GM12865 (cell line): Measurements from ENCODE around the gene SLC15A3.
"Not testable (repeated sequence)": the region's sequence is repeated elsewhere in the genome, so short reads cannot be mapped to it uniquely, and the experiment has no call there.

Experiments used
- DNase-seq: peaks from one replicate; pipeline ENCODE4 v3.0.0; 2010; ENCODE audit warnings: low read depth
- H3K4me3 ChIP-seq: 2 replicates; pipeline ENCODE4 v1.5.1; 2011; ENCODE audit warnings: mild to moderate bottlenecking, low read depth, low read length, control low read depth
- CTCF ChIP-seq: IDR thresholded peaks from 2 replicates; pipeline ENCODE4 v1.5.1; 2011; ENCODE audit warnings: low read length, control low read depth, low read depth, inconsistent platforms; ENCODE audit not compliant: insufficient read depth; ENCODE audit errors: missing control alignments

SLC15A3 gene

GRCh38 chr11:60910711-60911380, 41.1 kb downstream of the SLC15A3 start:
- TF ChIP-seq CTCF = peak; percentile 15
- DNase-seq = peak; percentile 73
- H3K4me3 ChIP-seq = no peak overlapping the region

- H3K4me3 ChIP-seq = no peak overlapping the region
- TF ChIP-seq CTCF = no peak
- peak; percentile 96 for DNase-seq
These were observed 41.7 kb downstream of the SLC15A3 start for GRCh38 chr11:60910281-60910687.

- peak; percentile 39 for DNase-seq
- not testable (repeated sequence) for H3K4me3 ChIP-seq
These were observed 42.2 kb downstream of the SLC15A3 start for GRCh38 chr11:60909680-60910280.

- no peak overlapping the region for H3K4me3 ChIP-seq
- TF ChIP-seq CTCF = no peak
- DNase-seq = no peak
These were observed 43.2 kb downstream of the SLC15A3 start for GRCh38 chr11:60908803-60909202.

- DNase-seq = peak; percentile 98
- peak within 1 kb of the TSS; percentile 74 for H3K4me3 ChIP-seq
- TF ChIP-seq CTCF = no peak
These were observed 45.6 kb downstream of the SLC15A3 start, which contains the start of gene PRPF19 for GRCh38 chr11:60906132-60906972. PRPF19 (minus strand) TSS chr11:60906585; CDS start chr11:60906382, 203 bp downstream.

GRCh38 chr11:60905551-60906113, 46.3 kb downstream of the SLC15A3 start:
- TF ChIP-seq CTCF = no peak
- no peak for DNase-seq

GRCh38 chr11:60905047-60905446, 46.9 kb downstream of the SLC15A3 start:
- no peak for TF ChIP-seq CTCF
- no peak for DNase-seq
- peak overlapping the region; percentile 74 for H3K4me3 ChIP-seq

More at GRCh38 chr11:60905551-60906113, 46.3 kb downstream of the SLC15A3 start:
- peak overlapping the region; percentile 74 for H3K4me3 ChIP-seq
